Suprapubic skin (tissue), 4 donors: Measurements from ENCODE around the gene SLC28A1. TPM values are rescaled to one million over a fixed set of nuclear protein-coding genes. Genes with fewer than 3 reads are reported as not detected.

ENCODE experiments used
- DNase-seq, 2 donors: peaks; one replicate each; pipeline ENCODE4 v3.0.0-alpha.2; 2019; ENCODE audit warnings: low spot score in 2 of 2
- H3K27ac ChIP-seq: fragments of 200-600 bp; sonication (generic); one replicate; pipeline ENCODE4 v1.5.1; 2019
- H3K27me3 ChIP-seq: fragments of 200-600 bp; sonication (generic); one replicate; pipeline ENCODE4 v1.5.1; 2019
- H3K36me3 ChIP-seq: fragments of 200-600 bp; sonication (generic); one replicate; pipeline ENCODE4 v1.5.1; 2019
- H3K4me1 ChIP-seq: fragments of 200-600 bp; sonication (generic); one replicate; pipeline ENCODE4 v1.5.1; 2019
- H3K4me3 ChIP-seq: fragments of 200-600 bp; sonication (generic); one replicate; pipeline ENCODE4 v1.5.1; 2019; ENCODE audit warnings: mild to moderate bottlenecking
- H3K9me3 ChIP-seq: fragments of 200-600 bp; sonication (generic); one replicate; pipeline ENCODE4 v1.5.1; 2019
- EP300 ChIP-seq: sonication (generic); formaldehyde crosslinking; IDR thresholded peaks from one replicate; pipeline ENCODE4 v1.6.1; 2017; ENCODE audit warnings: antibody characterized with exemption
- POLR2A ChIP-seq, 2 donors: fragments of 450-650 bp; IDR thresholded peaks; one replicate each; pipeline ENCODE4 v1.6.1; 2017; ENCODE audit warnings: antibody characterized with exemption in 2 of 2, mild to moderate bottlenecking in 2 of 2, moderate library complexity in 2 of 2
- POLR2AphosphoS5 ChIP-seq, 3 donors: sonication (generic); formaldehyde crosslinking; IDR thresholded peaks; one replicate each; pipeline ENCODE4 v1.6.1; 2017; ENCODE audit warnings: antibody characterized with exemption in 3 of 3
- WGBS: methylation state at CpG from one replicate; pipeline ENCODE4 v1.1.5; 2018; 5-methylcytosine and 5-hydroxymethylcytosine counted together
- total RNA-seq, 4 donors: library from RNA; depleted of rRNA; stranded (reverse); fragments of >200 nt; gene quantifications; one replicate each; pipeline ENCODE4 v1.1.0, GENCODE V29; 2016
- TF ChIP-seq, protein P1 (sequence below), 2 donors: fragments of 200-600 bp in 1 of 2; fragments of 450-650 bp in 1 of 2; sonication (generic) in 1 of 2; IDR thresholded peaks; one replicate each; pipeline ENCODE4 v1.5.1; 2016 to 2019; ENCODE audit warnings: antibody characterized with exemption in 2 of 2, mild to moderate bottlenecking in 1 of 2, moderate library complexity in 1 of 2

SLC28A1 gene
- total RNA-seq, 4 donors from 2014 or later: not detected

GRCh38 chr15:84856731-84857417 lies 27.6 kb upstream of the SLC28A1 start:
- no peaks in the 10 kb centered on the region for H3K9me3 ChIP-seq
- no peak overlapping the region for H3K4me3 ChIP-seq
- H3K27me3 ChIP-seq: no peaks in the 10 kb centered on the region
- no peaks in the 10 kb centered on the region for H3K36me3 ChIP-seq
- 93% methylated on average over 9 of the region's 16 CpGs for WGBS
- TF ChIP-seq POLR2A (IDR thresholded peaks at IDR 0.05): no peak
- no peak for TF ChIP-seq EP300
- TF ChIP-seq, protein P1, sequence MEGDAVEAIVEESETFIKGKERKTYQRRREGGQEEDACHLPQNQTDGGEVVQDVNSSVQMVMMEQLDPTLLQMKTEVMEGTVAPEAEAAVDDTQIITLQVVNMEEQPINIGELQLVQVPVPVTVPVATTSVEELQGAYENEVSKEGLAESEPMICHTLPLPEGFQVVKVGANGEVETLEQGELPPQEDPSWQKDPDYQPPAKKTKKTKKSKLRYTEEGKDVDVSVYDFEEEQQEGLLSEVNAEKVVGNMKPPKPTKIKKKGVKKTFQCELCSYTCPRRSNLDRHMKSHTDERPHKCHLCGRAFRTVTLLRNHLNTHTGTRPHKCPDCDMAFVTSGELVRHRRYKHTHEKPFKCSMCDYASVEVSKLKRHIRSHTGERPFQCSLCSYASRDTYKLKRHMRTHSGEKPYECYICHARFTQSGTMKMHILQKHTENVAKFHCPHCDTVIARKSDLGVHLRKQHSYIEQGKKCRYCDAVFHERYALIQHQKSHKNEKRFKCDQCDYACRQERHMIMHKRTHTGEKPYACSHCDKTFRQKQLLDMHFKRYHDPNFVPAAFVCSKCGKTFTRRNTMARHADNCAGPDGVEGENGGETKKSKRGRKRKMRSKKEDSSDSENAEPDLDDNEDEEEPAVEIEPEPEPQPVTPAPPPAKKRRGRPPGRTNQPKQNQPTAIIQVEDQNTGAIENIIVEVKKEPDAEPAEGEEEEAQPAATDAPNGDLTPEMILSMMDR (IDR thresholded peaks at IDR 0.05): no peak
- no peak overlapping the region for H3K27ac ChIP-seq
- H3K4me1 ChIP-seq: peaks cover 23% of the 10 kb centered on the region
- no peak for DNase-seq

GRCh38 chr15:84857418-84858004 lies 27.0 kb upstream of the SLC28A1 start:
- no peak for DNase-seq
- H3K36me3 ChIP-seq: no peaks in the 10 kb centered on the region
- H3K4me1 ChIP-seq: peaks cover 23% of the 10 kb centered on the region
- H3K4me3 ChIP-seq: no peak overlapping the region
- no peak overlapping the region for H3K27ac ChIP-seq
- TF ChIP-seq, protein P1 (IDR thresholded peaks at IDR 0.05): no peak
- WGBS: 89% methylated on average over 11 of the region's 15 CpGs
- no peaks in the 10 kb centered on the region for H3K27me3 ChIP-seq
- H3K9me3 ChIP-seq: no peaks in the 10 kb centered on the region

DNA sequence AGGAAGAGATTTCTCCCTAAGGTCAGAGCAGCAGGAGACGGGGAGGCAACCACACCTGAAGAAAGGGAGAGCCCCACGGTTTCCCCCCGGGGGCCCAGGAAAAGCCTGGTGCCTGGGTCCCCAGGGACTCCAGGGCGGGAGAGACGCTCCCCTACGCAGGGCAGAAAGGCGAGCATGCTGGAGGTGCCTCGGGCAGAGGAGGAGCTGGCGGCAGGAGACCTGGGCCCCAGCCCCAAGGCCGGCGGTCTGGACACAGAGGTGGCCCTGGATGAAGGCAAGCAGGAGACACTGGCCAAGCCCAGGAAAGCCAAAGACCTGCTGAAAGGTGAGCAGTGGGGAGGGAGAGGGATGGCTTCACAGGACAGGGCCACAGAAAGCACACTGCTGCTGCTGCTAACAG lies 26.2 kb upstream of the SLC28A1 start:
- Histone ChIP-seq H3K4me1 (peaks cover 23% of the 10 kb centered on the region), H3K27ac (no peak overlapping the region), H3K27me3 (no peaks in the 10 kb centered on the region), H3K36me3 (no peaks in the 10 kb centered on the region), H3K9me3 (no peaks in the 10 kb centered on the region), H3K4me3 (no peak overlapping the region)
- 68% methylated on average over 11 of the region's 11 CpGs for WGBS
- TF ChIP-seq POLR2A (IDR thresholded peaks at IDR 0.05) (no peak), POLR2AphosphoS5 (IDR thresholded peaks at IDR 0.05) (no peak), EP300 (no peak)
- TF ChIP-seq, protein P1 (IDR thresholded peaks at IDR 0.05): no peak
- no peak for DNase-seq

GRCh38 chr15:84859144-84859543 lies 25.3 kb upstream of the SLC28A1 start:
- 44% methylated on average over 6 of the region's 8 CpGs for WGBS
- H3K4me1 ChIP-seq: peaks cover 23% of the 10 kb centered on the region
- no peaks in the 10 kb centered on the region for H3K27me3 ChIP-seq
- DNase-seq: no peak
- no peaks in the 10 kb centered on the region for H3K9me3 ChIP-seq
- no peak overlapping the region for H3K27ac ChIP-seq
- H3K36me3 ChIP-seq: no peaks in the 10 kb centered on the region
- peak in 2 of 3 donors; percentile 34 to 52 for TF ChIP-seq POLR2AphosphoS5 (IDR thresholded peaks at IDR 0.05)
- TF ChIP-seq, protein P1 (IDR thresholded peaks at IDR 0.05): no peak
- no peak overlapping the region for H3K4me3 ChIP-seq

GRCh38 chr15:84859651-84860050 lies 24.8 kb upstream of the SLC28A1 start:
- Histone ChIP-seq H3K9me3 (no peaks in the 10 kb centered on the region), H3K36me3 (no peaks in the 10 kb centered on the region), H3K4me1 (peaks cover 23% of the 10 kb centered on the region), H3K27me3 (no peaks in the 10 kb centered on the region), H3K27ac (no peak overlapping the region), H3K4me3 (no peak overlapping the region)
- TF ChIP-seq POLR2A (IDR thresholded peaks at IDR 0.05) (no peak), EP300 (no peak), POLR2AphosphoS5 (IDR thresholded peaks at IDR 0.05) (no peak)
- TF ChIP-seq, protein P1 (IDR thresholded peaks at IDR 0.05): no peak
- 100% methylated on average over 1 of the region's 15 CpGs for WGBS
- DNase-seq: no peak
